Upper lobe of left lung (tissue), 6 donors: ENCODE results near the gene VEGFB. TPM values are rescaled to one million over a fixed set of nuclear protein-coding genes. Genes with fewer than 3 reads are reported as not detected.
A peak's percentile ranks its signal among the peaks of the same experiment; 100 is the strongest.

Experiments
- ATAC-seq, 2 donors: fragments of 200-7000 bp; cut with Tn5 transposase; one replicate each; pipeline ENCODE4 v1.9.1; 2022; ENCODE audit warnings: mild to moderate bottlenecking in 2 of 2, moderate library complexity in 2 of 2; ENCODE audit not compliant: low FRiP score in 2 of 2
- DNase-seq, 2 donors: peaks; one replicate each; pipeline ENCODE4 v3.0.0-alpha.2; 2019 to 2020
- H3K27ac ChIP-seq, 4 donors: fragments of 200-600 bp; sonication (generic); one replicate each; pipeline ENCODE4 v1.5.1; 2016 to 2019
- H3K27me3 ChIP-seq, 4 donors: fragments of 200-600 bp; sonication (generic); one replicate each; pipeline ENCODE4 v1.5.1; 2017 to 2019
- H3K36me3 ChIP-seq, 4 donors: fragments of 200-600 bp; sonication (generic); one replicate each; pipeline ENCODE4 v1.5.1; 2016 to 2019
- H3K4me1 ChIP-seq, 4 donors: fragments of 200-600 bp; sonication (generic); one replicate each; pipeline ENCODE4 v1.5.1; 2018 to 2019
- H3K4me3 ChIP-seq, 4 donors: fragments of 200-600 bp; sonication (generic); one replicate each; pipeline ENCODE4 v1.5.1; 2017 to 2019; ENCODE audit warnings: mild to moderate bottlenecking in 2 of 4, moderate library complexity in 1 of 4
- H3K9me3 ChIP-seq, 4 donors: fragments of 200-600 bp; sonication (generic); one replicate each; pipeline ENCODE4 v1.5.1; 2018 to 2019
- EP300 ChIP-seq, 4 donors: sonication (generic); formaldehyde crosslinking; IDR thresholded peaks; one replicate each; pipeline ENCODE4 v1.5.1; 2017; ENCODE audit warnings: antibody characterized with exemption in 4 of 4, control low read depth in 2 of 4
- POLR2A ChIP-seq, 4 donors: fragments of 450-650 bp; IDR thresholded peaks; one replicate each; pipeline ENCODE4 v1.5.1; 2016 to 2017; ENCODE audit warnings: antibody characterized with exemption in 4 of 4, mild to moderate bottlenecking in 2 of 4
- POLR2AphosphoS5 ChIP-seq, 2 donors: sonication (generic); formaldehyde crosslinking; IDR thresholded peaks; one replicate each; pipeline ENCODE4 v1.5.1; 2017; ENCODE audit warnings: antibody characterized with exemption in 2 of 2
- WGBS, 2 donors: methylation state at CpG; one replicate each; pipeline ENCODE4 v1.1.5; 2017 to 2018; 5-methylcytosine and 5-hydroxymethylcytosine counted together
- total RNA-seq, 6 donors: library from RNA; depleted of rRNA in 4 of 6; stranded (reverse); fragments of >200 nt in 4 of 6; gene quantifications; one replicate each; pipeline versions ENCODE4 v1.1.0 to v1.2.1, GENCODE V29; 2016 to 2021
- TF ChIP-seq, protein P1 (sequence below), 6 experiments: fragments of 450-650 bp in 4 of 6; fragments of 200-600 bp in 2 of 6; sonication (generic) in 2 of 6; IDR thresholded peaks; one replicate each; pipeline ENCODE4 v1.5.1; 2016 to 2019; ENCODE audit warnings: antibody characterized with exemption in 6 of 6
- donor health status: DM: no; HTN: no; CAD: no; lungs with moderate emphysema.
- donor health status: DM: no; HTN: yes; CAD: no; lungs with severe emphysema.

Gene VEGFB
- total RNA-seq, 6 donors from 2014 or later = 25.1 to 171 (median 124) TPM

DNA sequence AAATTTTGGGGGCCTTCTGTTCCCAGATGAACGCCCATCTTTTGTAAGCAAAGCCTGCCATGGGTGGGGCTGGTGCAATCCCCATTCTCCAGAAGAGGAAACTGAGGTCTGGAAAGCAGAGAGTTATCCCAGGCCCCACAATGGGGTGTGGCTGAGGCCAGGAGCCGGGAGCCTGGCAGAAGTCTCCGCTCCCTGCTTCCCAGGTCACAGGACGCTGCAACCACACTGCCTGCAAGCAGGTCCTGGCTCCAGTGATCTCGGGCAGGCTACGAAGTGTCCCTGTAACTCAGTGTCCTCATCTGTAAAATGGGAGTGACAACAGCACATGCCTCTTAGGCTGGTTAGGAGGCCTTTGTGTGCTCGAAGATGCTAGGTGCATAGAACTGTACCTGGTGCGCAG is 18.7 kb downstream of the VEGFB start:
- H3K36me3 ChIP-seq = peaks cover 5 to 39% (median 34%) of the 10 kb centered on the region in 4 donors
- TF ChIP-seq EP300 (IDR thresholded peaks at IDR 0.05) (no peak), POLR2AphosphoS5 (IDR thresholded peaks at IDR 0.05) (no peak), POLR2A (IDR thresholded peaks at IDR 0.05) (no peak)
- TF ChIP-seq, protein P1, sequence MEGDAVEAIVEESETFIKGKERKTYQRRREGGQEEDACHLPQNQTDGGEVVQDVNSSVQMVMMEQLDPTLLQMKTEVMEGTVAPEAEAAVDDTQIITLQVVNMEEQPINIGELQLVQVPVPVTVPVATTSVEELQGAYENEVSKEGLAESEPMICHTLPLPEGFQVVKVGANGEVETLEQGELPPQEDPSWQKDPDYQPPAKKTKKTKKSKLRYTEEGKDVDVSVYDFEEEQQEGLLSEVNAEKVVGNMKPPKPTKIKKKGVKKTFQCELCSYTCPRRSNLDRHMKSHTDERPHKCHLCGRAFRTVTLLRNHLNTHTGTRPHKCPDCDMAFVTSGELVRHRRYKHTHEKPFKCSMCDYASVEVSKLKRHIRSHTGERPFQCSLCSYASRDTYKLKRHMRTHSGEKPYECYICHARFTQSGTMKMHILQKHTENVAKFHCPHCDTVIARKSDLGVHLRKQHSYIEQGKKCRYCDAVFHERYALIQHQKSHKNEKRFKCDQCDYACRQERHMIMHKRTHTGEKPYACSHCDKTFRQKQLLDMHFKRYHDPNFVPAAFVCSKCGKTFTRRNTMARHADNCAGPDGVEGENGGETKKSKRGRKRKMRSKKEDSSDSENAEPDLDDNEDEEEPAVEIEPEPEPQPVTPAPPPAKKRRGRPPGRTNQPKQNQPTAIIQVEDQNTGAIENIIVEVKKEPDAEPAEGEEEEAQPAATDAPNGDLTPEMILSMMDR (IDR thresholded peaks at IDR 0.05) = no peak
- 73 to 88% methylated on average over 5 to 8 of the region's 8 CpGs for WGBS, 2 donors
- H3K27ac ChIP-seq = peak overlapping the region in 2 of 4 donors; percentile 81 to 82
- H3K4me3 ChIP-seq = peak overlapping the region in 2 of 4 donors; percentile 56 to 96
- peak in 1 of 2 donors; percentile 34 for DNase-seq
- H3K4me1 ChIP-seq = peaks cover 20 to 38% (median 29%) of the 10 kb centered on the region in 4 donors
- H3K9me3 ChIP-seq = no peaks in the 10 kb centered on the region
- H3K27me3 ChIP-seq = no peaks in the 10 kb centered on the region
- ATAC-seq = no peak

DNA sequence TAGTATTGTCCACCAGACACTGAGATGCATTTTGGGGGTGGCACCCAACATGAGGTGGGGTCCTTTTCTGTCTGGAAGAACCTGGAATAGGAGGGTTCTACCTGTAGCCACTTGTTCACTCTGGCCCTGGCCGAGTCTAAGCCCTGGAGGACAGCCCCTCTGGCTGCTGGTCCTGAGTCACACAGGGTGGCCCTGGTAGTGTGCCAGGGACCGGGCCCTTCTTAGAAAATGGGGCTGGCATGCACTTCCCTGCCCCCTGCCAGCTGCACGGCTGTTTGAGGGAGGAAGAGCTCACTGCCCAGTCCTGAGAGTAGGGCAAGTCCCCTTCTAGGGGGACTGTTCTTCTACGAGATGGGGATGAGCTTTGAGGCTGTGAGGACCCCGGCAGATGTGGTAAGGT is 19.1 kb downstream of the VEGFB start:
- H3K27me3 ChIP-seq = no peaks in the 10 kb centered on the region
- no peak for DNase-seq
- H3K27ac ChIP-seq = peak overlapping the region in 1 of 4 donors; percentile 4
- H3K36me3 ChIP-seq = peaks cover 7 to 43% (median 38%) of the 10 kb centered on the region in 4 donors
- no peak for ATAC-seq
- peaks cover 20 to 37% (median 28%) of the 10 kb centered on the region in 4 donors for H3K4me1 ChIP-seq
- TF ChIP-seq EP300 (IDR thresholded peaks at IDR 0.05) = no peak
- TF ChIP-seq POLR2A (IDR thresholded peaks at IDR 0.05) = no peak
- no peak for TF ChIP-seq POLR2AphosphoS5 (IDR thresholded peaks at IDR 0.05)
- WGBS, 2 donors = 56 to 59% methylated on average over 2 to 5 of the region's 5 CpGs
- no peaks in the 10 kb centered on the region for H3K9me3 ChIP-seq
- H3K4me3 ChIP-seq = no peak overlapping the region

DNA sequence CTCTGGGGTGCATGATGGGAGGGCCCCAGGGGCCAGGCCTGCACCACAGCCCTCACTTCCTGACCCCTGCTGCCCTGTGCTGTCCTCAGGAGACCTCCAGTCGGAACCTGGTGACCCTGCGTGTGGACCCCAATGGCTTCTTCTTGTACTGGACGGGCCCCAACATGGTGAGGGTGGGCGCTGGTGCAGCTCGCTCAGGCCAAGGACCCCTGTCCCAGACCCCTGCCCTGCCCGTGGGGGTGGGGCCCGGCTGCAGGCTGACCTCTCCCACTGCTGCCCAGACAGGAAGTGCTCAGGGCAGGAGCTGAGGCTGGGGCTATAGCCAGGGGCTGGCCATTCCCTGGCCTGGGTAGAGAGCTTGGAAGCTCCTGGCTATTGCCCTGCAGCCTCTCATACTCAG is 19.9 kb downstream of the VEGFB start:
- DNase-seq (peak in 1 of 2 donors; percentile 77), ATAC-seq (no peak)
- H3K9me3 ChIP-seq = no peaks in the 10 kb centered on the region
- peaks cover 11 to 51% (median 46%) of the 10 kb centered on the region in 4 donors for H3K36me3 ChIP-seq
- TF ChIP-seq POLR2A (IDR thresholded peaks at IDR 0.05) (no peak), POLR2AphosphoS5 (IDR thresholded peaks at IDR 0.05) (no peak), EP300 (IDR thresholded peaks at IDR 0.05) (no peak)
- TF ChIP-seq, protein P1 (IDR thresholded peaks at IDR 0.05) = no peak
- WGBS, 2 donors = 76% methylated on average over 7 of the region's 7 CpGs; no CpG with 5 or more reads in 1 of the 2 donors
- H3K4me1 ChIP-seq = peaks cover 20 to 37% (median 28%) of the 10 kb centered on the region in 4 donors
- H3K27ac ChIP-seq = peak overlapping the region in 1 of 4 donors; percentile 4
- no peaks in the 10 kb centered on the region for H3K27me3 ChIP-seq
- H3K4me3 ChIP-seq = no peak overlapping the region

DNA sequence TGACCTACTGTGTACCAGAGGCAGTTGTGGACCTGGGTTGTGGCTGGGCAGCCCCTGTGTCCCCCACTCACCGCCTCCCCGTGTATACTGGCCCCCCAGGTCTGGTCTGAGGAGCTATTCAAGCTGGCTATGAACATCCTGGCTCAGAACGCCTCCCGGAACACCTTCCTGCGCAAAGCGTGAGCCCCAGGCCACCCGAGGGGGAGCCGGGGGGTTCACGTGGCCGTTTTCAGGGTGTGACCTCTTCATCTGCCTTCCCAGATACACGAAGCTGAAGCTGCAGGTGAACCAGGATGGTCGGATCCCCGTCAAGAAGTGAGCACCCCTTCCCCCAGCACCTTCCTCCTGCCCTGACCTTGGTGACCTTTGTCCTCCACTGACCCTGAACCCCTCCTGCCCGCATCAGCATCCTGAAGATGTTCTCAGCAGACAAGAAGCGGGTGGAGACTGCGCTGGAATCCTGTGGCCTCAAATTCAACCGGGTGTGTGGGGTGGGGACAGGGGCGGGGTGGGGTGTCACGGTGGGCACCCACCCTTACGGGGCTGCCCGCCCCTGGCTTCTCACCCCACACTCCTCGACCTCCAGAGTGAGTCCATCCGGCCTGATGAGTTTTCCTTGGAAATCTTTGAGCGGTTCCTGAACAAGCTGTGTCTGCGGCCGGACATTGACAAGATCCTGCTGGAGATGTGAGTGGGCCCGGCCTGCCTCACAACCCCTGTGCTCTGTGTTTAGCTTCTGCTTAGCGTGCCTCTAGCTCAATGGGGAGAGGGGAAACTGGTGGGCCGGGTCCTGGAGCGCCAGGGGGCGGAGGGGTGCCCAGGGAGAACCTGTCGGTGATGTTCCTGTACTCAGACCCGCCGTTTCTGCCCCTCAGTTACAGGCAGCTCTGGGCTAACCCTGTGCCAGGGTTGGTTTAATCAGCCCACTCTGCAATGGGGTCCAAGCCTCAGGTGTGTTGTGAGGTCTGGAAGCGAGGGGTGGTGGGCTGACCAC is 21.0 kb downstream of the VEGFB start:
- Histone ChIP-seq H3K27me3 (no peaks in the 10 kb centered on the region), H3K9me3 (no peaks in the 10 kb centered on the region), H3K36me3 (peaks cover 15 to 62% (median 56%) of the 10 kb centered on the region in 4 donors), H3K4me1 (peaks cover 19 to 36% (median 28%) of the 10 kb centered on the region in 4 donors), H3K27ac (no peak overlapping the region), H3K4me3 (no peak overlapping the region)
- DNase-seq (peak in 1 of 2 donors; percentile 59), ATAC-seq (no peak)
- WGBS, 2 donors = 89 to 93% methylated on average over 22 to 35 of the region's 35 CpGs
- TF ChIP-seq POLR2AphosphoS5 (IDR thresholded peaks at IDR 0.05) (no peak), POLR2A (IDR thresholded peaks at IDR 0.05) (no peak), EP300 (IDR thresholded peaks at IDR 0.05) (no peak)
- TF ChIP-seq, protein P1 (IDR thresholded peaks at IDR 0.05) = no peak

DNA sequence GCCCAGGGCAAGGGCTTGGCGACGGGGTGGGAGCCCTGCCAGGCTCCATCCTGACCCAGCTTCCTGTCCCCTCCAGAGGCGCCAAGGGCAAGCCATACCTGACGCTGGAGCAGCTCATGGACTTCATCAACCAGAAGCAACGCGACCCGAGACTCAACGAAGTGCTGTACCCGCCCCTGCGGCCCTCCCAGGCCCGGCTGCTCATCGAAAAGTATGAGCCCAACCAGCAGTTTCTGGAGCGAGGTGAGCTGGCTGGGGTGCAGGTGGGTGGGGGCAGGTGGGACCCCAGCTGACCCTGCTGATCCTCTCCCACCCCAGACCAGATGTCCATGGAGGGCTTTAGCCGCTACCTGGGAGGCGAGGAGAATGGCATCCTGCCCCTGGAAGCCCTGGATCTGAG is 21.9 kb downstream of the VEGFB start:
- H3K4me1 ChIP-seq = peaks cover 13 to 28% (median 21%) of the 10 kb centered on the region in 4 donors
- H3K27ac ChIP-seq = no peak overlapping the region
- ATAC-seq = no peak
- H3K9me3 ChIP-seq = no peaks in the 10 kb centered on the region
- peak in 1 of 2 donors; percentile 75 for DNase-seq
- H3K36me3 ChIP-seq = peaks cover 15 to 69% (median 59%) of the 10 kb centered on the region in 4 donors
- WGBS, 2 donors = 83 to 87% methylated on average over 4 to 15 of the region's 15 CpGs
- TF ChIP-seq, protein P1 (IDR thresholded peaks at IDR 0.05) = no peak
- no peak for TF ChIP-seq EP300 (IDR thresholded peaks at IDR 0.05)
- no peak for TF ChIP-seq POLR2A (IDR thresholded peaks at IDR 0.05)
- no peak overlapping the region for H3K4me3 ChIP-seq
- no peaks in the 10 kb centered on the region for H3K27me3 ChIP-seq
